ENCODE results near the gene TOR3A.

DNA sequence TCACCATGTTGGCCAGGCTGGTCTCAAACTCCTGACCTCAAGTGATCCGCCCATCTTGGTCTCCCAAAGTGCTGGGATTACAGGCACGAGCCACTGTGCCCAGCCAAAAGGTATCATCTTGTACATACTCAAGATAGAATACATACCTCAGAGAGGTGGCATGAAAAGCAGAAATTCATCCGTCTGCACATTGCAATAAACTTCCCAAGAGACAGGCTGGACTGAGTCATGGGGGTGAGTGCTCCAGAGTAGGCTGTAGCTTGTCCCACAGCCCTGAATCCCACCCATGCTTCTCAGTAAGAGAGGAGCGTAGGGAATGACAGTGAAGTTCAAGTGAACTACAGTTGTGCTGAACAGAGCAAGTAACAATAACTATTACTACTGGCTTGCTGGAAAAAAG is 19.7 kb downstream of the TOR3A start:
- TF ChIP-seq KDM1A (IDR thresholded peaks at IDR 0.05; ENCODE audit: low read depth) (no peak), SMC3 (IDR thresholded peaks at IDR 0.05) (no peak), RFX5 (IDR thresholded peaks at IDR 0.05) (no peak), NR3C1 (IDR thresholded peaks at IDR 0.05) (no peak), MYC (IDR thresholded peaks at IDR 0.05; ENCODE audit: borderline replicate concordance, low read length) (no peak), EP300 (IDR thresholded peaks at IDR 0.05) (no peak), POLR2A (IDR thresholded peaks at IDR 0.05; ENCODE audit: low read length) (no peak), RCOR1 (IDR thresholded peaks at IDR 0.05; ENCODE audit: low read depth, low read length) (no peak), EHF (CRISPR knock-in tag; IDR thresholded peaks at IDR 0.05) (no peak)
- TF ChIP-seq, protein P1, sequence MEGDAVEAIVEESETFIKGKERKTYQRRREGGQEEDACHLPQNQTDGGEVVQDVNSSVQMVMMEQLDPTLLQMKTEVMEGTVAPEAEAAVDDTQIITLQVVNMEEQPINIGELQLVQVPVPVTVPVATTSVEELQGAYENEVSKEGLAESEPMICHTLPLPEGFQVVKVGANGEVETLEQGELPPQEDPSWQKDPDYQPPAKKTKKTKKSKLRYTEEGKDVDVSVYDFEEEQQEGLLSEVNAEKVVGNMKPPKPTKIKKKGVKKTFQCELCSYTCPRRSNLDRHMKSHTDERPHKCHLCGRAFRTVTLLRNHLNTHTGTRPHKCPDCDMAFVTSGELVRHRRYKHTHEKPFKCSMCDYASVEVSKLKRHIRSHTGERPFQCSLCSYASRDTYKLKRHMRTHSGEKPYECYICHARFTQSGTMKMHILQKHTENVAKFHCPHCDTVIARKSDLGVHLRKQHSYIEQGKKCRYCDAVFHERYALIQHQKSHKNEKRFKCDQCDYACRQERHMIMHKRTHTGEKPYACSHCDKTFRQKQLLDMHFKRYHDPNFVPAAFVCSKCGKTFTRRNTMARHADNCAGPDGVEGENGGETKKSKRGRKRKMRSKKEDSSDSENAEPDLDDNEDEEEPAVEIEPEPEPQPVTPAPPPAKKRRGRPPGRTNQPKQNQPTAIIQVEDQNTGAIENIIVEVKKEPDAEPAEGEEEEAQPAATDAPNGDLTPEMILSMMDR (IDR thresholded peaks at IDR 0.05), result no peak

All from A549 (cell line).